ENCODE data around the gene NXPH4.

DNA sequence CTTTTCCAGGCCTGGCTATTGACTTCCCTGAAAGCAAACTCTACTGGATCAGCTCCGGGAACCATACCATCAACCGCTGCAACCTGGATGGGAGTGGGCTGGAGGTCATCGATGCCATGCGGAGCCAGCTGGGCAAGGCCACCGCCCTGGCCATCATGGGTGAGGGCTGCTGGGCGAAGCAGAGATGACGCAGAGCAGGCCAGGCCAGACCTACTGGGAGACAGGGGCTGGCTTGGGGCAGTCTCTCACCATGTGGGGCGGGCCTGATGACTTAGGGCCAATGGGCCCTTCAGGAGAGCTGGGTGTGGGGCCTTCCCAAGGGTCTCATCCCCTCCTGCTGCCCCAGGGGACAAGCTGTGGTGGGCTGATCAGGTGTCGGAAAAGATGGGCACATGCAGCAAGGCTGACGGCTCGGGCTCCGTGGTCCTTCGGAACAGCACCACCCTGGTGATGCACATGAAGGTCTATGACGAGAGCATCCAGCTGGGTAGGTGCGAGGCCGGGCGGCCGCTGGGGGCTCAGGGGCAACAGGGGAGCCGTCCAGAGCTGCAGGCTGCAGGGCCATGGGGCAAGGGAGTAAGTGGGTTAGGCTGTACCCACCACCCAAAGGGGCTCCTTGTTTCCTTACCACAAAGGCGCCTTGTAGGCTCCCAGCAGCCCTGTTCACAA is 36.1 kb upstream of the NXPH4 start:
- TF ChIP-seq CTCF (IDR thresholded peaks at IDR 0.05) = no peak
- TF ChIP-seq POLR2A (IDR thresholded peaks at IDR 0.05) = no peak

Data from esophagus squamous epithelium (tissue), 4 donors.